Measurements from ENCODE around the gene XRCC2.
"Not testable (repeated sequence)": the region's sequence is repeated elsewhere in the genome, so short reads cannot be mapped to it uniquely, and the experiment has no call there.

The XRCC2 gene

DNA sequence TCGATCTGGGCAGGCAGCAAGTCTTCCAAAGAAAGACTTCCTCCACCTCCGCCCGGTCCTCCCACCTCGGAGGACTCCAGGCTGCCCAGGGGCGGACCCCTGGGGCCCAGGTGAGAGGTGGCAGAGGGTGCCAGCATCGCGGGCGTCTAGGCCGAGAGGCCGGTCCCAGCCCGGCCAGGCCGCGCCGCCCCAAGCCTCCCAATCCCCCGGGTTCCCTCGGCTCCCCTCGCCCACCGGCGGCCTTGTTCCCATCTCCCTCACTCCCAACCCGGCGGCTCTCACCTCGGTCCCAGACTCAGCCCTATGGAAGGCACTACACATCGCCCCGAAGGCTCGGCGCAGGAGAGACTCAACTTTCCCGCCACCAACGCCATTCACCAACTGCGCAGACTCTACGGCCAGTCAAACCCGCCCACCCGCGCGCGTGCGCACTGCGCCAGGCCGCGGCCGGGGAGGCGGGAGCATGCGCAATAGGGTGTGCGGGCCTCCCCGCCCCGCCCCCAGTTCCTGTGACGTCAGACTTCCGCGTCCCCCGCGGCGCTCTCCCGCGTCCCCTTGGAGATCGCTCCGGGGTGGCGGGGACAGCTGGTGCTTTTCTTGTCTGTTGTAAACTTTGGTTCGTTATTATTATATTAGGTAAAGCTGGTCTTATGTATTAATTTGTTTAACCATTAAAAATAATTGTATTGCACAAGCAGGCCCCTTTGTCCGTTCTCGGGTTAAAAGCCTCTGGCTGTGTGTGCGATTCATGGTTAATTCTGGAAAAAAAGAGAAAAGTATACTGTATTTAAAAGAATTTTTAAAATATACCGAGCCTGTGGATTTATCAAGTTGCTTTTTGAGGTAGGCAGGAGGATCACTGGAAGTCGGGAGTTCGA is at the start of gene XRCC2:
TSS of gene XRCC2 (minus strand) at position 383 of the 878 bp plus-strand sequence. CDS start at position 321, 62 bp downstream.
- peak within 1 kb of the TSS; percentile 90 for H3K4me3 Mint-ChIP-seq
- H3K27ac Mint-ChIP-seq (ENCODE audit: low read depth), result peak within 1 kb of the TSS; percentile 94
- no peaks in the 10 kb centered on the region for H3K9me3 Mint-ChIP-seq
- ATAC-seq (replicated peaks; ENCODE audit: extremely low read depth, poor library complexity, severe bottlenecking), result peak; percentile 91
- H3K4me1 Mint-ChIP-seq, result peaks cover 14% of the 10 kb centered on the region
- H3K27me3 Mint-ChIP-seq, result no peaks in the 10 kb centered on the region
- H3K36me3 Mint-ChIP-seq (ENCODE audit: insufficient read depth), result peaks cover 9% of the 10 kb centered on the region
- DNase-seq (ENCODE audit: low spot score in 2 of 2), result peak; percentile 93 to 98

DNA sequence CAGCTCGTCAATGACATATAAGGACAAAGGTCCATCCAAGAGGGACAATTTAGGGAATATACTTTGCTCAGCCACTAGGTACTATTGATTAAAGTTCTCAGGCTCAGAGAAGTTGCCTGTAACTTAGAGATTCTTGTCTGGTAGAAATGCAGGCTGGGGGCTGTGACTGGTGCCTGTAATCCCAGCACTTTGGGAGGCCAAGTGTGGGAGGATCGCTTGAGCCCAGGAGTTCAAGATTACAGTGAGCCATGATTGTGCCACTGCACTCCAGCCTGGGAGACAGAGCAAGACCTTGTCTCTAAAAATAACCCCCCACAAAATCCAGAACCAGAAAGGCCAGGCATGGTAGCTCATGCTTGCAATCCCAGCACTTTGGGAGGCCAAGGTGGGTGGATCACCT is 47.4 kb upstream of the XRCC2 start:
- no peak for DNase-seq (ENCODE audit: low spot score in 2 of 2)
- Mint-ChIP-seq H3K27ac (ENCODE audit: low read depth) (no peak overlapping the region), H3K27me3 (peaks cover 21% of the 10 kb centered on the region), H3K4me3 (no peak overlapping the region), H3K9me3 (no peaks in the 10 kb centered on the region), H3K36me3 (ENCODE audit: insufficient read depth) (peaks cover 2% of the 10 kb centered on the region), H3K4me1 (no peaks in the 10 kb centered on the region)
- no peak for ATAC-seq (replicated peaks; ENCODE audit: extremely low read depth, poor library complexity, severe bottlenecking)

DNA sequence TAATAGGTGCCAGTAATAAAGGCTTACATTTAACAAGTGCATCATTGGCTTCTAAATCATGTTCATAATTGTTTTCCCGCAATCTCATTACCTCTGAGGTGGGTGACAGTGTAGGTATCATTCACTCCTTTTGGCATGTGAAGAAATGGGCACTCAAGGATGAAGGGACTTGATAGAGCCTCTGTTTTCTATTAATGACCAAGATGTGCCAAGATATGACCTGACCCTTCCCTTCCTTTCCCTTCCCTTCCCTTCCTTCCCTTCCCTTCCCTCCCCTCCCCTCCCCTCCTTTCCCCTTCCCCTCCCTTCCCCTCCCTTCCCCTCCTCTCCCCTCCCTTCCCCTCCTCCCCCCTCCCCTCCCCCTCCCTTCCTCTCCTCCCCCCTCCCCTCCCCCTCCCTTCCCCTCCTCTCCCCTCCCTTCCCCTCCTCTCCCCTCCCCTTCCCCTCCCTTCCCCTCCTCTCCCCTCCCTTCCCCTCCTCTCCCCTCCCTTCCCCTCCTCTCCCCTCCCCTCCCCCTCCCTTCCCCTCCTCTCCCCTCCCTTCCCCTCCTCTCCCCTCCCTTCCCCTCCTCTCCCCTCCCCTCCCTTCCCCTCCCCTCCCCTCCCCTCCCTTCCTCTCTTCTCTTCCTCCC is 36.6 kb upstream of the XRCC2 start:
- H3K9me3 Mint-ChIP-seq; H3K4me3 Mint-ChIP-seq; DNase-seq (ENCODE audit: low spot score in 2 of 2); H3K36me3 Mint-ChIP-seq (ENCODE audit: insufficient read depth); H3K4me1 Mint-ChIP-seq; ATAC-seq (replicated peaks; ENCODE audit: extremely low read depth, poor library complexity, severe bottlenecking): not testable (repeated sequence)
- H3K27me3 Mint-ChIP-seq, result peaks cover 11% of the 10 kb centered on the region
- H3K27ac Mint-ChIP-seq (ENCODE audit: low read depth), result peak overlapping the region; percentile 0

DNA sequence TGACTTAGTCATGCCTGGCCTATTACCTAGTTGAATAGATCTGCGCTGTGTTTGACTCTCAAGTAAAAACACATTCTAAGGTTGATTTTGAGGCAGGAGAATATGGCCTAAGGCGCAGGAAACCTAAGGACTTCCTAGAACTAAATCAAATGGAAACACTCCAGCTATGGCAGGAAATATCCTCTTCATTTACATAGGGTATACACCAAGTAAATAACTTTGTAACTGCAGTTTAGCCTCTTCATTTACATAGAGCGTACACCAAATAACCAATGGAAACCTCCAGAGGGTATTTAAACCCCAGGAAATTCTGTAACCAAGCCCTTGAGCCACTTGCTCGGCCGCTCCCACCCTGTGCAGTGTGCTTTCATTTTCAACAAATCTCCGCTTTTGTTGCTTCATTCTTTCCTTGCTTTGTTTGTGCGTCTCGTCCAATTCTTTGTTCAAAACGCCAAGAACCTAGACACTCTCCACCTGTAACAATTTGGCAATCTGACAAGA is 35.6 kb upstream of the XRCC2 start:
- Mint-ChIP-seq H3K9me3 (no peaks in the 10 kb centered on the region), H3K4me1 (no peaks in the 10 kb centered on the region), H3K27ac (ENCODE audit: low read depth) (no peak overlapping the region), H3K36me3 (ENCODE audit: insufficient read depth) (no peaks in the 10 kb centered on the region), H3K27me3 (peaks cover 11% of the 10 kb centered on the region), H3K4me3 (no peak overlapping the region)
- ATAC-seq (replicated peaks; ENCODE audit: extremely low read depth, poor library complexity, severe bottlenecking) (no peak), DNase-seq (ENCODE audit: low spot score in 2 of 2) (no peak)

DNA sequence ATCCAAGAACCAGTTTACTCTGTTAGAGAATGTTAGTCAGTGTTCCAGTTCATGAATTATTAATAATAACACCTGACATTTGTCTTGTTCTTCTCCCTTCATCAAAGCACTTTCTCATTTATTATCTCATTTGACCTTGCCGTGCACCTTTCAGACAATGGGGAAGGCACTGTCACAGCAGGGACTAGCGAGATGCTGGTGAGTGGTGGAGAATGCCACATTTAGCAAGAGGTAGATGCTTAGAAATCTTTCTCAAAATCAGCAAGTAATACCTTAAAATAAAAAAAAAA is 34.2 kb upstream of the XRCC2 start:
- Mint-ChIP-seq H3K4me1 (no peaks in the 10 kb centered on the region), H3K27ac (ENCODE audit: low read depth) (no peak overlapping the region), H3K36me3 (ENCODE audit: insufficient read depth) (no peaks in the 10 kb centered on the region), H3K9me3 (no peaks in the 10 kb centered on the region), H3K27me3 (peaks cover 11% of the 10 kb centered on the region), H3K4me3 (no peak overlapping the region)
- DNase-seq (ENCODE audit: low spot score in 2 of 2) (no peak), ATAC-seq (replicated peaks; ENCODE audit: extremely low read depth, poor library complexity, severe bottlenecking) (no peak)

DNA sequence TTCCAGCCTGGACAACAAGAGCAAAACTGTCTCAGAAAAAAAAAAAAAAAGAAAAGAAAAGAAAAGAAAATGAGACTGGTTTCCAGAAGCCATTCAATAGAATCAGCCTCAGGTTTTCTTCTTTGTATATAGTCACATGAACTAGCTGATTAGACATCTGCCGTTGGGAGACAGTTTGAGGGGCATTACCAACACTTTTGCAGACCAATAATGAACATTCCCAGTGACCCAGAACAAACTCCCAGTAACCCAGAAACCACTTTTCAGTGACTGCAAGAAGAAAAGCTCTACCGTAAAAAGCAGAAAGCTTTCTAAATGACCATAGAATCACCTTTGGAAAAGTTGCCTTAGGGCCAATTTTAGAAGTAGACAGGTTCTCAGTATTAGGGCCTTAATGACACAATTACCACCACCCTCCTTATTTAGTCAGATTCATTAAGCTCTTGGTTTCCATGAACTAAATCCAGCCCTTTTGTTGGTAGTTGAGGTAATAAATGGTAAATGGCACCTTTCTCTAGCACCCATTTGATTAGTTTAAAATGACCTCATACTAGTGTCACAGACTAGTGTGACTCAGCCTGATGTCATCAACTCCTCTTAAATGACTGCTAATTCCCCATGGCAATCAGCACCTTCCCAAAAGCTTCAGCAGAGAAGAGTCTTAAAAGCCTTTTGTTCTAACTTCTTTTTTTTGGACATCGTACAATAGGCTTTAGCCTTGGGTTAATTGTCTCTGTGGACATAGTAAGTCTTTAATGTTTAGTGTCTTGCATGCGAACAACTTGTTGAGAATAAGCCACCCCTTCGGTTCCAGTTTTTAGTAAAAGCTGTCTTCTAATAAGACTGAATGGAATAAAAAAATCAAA is 33.6 kb upstream of the XRCC2 start:
- no peak overlapping the region for H3K27ac Mint-ChIP-seq (ENCODE audit: low read depth)
- peaks cover 11% of the 10 kb centered on the region for H3K27me3 Mint-ChIP-seq
- H3K9me3 Mint-ChIP-seq, result peaks cover 3% of the 10 kb centered on the region
- H3K36me3 Mint-ChIP-seq (ENCODE audit: insufficient read depth), result no peaks in the 10 kb centered on the region
- no peaks in the 10 kb centered on the region for H3K4me1 Mint-ChIP-seq
- DNase-seq (ENCODE audit: low spot score in 2 of 2) (no peak), ATAC-seq (replicated peaks; ENCODE audit: extremely low read depth, poor library complexity, severe bottlenecking) (no peak)
- no peak overlapping the region for H3K4me3 Mint-ChIP-seq

DNA sequence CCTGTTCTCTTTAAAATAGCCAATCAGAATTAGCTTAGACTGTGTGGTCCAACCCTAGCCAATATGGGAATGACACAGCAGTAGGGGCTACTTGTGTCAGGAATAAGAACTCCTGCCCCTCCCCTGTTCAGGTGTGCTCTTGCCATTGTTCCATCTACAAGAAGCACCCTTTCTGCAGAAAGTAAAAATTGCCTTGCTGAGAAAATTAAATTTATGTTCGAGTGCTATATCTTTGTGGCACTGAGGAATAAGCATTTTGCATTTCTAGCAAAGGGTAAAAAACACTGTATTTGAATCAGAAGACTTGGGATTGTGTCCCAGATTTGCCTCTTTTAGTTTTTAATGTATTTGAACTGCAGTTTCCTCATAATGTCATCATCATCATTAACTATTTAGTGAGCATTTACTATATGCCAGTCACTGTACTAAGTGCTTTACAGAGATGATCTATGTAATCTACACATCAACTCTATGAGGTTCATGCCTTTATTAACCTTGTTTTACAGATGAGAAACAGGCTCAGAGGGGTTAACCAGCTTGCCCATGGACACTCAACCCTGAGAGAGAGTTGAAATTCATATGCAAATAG is 28.9 kb upstream of the XRCC2 start:
- ATAC-seq (replicated peaks; ENCODE audit: extremely low read depth, poor library complexity, severe bottlenecking), result no peak
- H3K4me3 Mint-ChIP-seq, result no peak overlapping the region
- peaks cover 1% of the 10 kb centered on the region for H3K27me3 Mint-ChIP-seq
- no peak for DNase-seq (ENCODE audit: low spot score in 2 of 2)
- no peak overlapping the region for H3K27ac Mint-ChIP-seq (ENCODE audit: low read depth)
- H3K4me1 Mint-ChIP-seq, result no peaks in the 10 kb centered on the region
- H3K9me3 Mint-ChIP-seq, result peaks cover 6% of the 10 kb centered on the region
- no peaks in the 10 kb centered on the region for H3K36me3 Mint-ChIP-seq (ENCODE audit: insufficient read depth)

DNA sequence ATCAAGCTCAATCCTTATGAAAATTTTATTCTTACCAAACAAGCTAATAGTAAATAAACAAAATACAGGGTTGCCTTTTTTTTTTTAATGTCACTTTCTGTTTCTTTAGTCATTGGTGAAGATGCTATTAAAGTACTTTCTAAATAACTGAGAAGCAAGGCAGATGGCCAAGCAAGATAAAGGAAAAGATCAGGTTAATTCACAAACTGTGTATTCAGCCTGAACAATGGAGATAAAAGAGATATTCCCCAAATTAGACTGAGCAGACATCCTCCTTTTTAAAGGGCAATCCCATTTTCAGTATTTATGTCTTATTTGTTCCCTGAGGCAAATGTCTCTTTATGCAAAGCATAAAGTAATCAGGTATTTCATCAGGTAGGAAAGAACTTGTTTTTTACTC is 23.1 kb upstream of the XRCC2 start:
- Mint-ChIP-seq H3K9me3 (no peaks in the 10 kb centered on the region), H3K36me3 (ENCODE audit: insufficient read depth) (no peaks in the 10 kb centered on the region), H3K4me1 (no peaks in the 10 kb centered on the region), H3K27ac (ENCODE audit: low read depth) (no peak overlapping the region), H3K27me3 (no peaks in the 10 kb centered on the region), H3K4me3 (no peak overlapping the region)
- DNase-seq (ENCODE audit: low spot score in 2 of 2) (no peak), ATAC-seq (replicated peaks; ENCODE audit: extremely low read depth, poor library complexity, severe bottlenecking) (no peak)

DNA sequence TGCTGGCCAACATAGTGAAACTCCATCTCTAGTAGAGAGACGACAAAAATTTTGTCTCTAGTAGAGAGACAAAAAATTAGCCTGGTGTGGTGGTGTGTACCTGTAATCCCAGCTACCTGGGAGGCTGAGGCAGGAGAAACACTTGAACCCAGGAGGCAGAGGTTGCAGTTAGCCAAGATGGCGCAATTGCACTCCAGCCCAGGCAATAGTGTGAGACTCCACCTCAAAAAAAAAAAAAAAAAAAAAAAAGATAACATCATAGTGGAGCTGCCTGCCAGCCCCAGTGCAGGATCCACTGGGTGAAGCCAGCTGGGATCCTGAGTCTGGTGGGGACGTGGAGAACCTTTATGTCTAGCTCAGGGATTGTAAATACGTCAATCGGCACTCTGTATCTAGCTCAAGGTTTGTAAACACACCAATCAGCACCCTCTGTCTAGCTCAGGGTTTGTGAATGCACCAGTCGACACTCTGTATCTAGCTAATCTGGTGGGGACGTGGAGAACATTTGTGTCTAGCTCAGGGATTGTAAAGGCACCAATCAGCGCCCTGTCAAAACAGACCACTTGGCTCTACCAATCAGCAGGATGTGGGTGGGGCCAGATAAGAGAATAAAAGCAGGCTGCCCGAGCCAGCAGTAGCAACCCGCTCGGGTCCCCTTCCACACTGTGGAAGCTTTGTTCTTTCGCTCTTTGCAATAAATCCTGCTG is 21.5 kb upstream of the XRCC2 start:
- not testable (repeated sequence) for H3K36me3 Mint-ChIP-seq (ENCODE audit: insufficient read depth); H3K4me1 Mint-ChIP-seq; ATAC-seq (replicated peaks; ENCODE audit: extremely low read depth, poor library complexity, severe bottlenecking); DNase-seq (ENCODE audit: low spot score in 2 of 2); H3K9me3 Mint-ChIP-seq; H3K4me3 Mint-ChIP-seq; H3K27ac Mint-ChIP-seq (ENCODE audit: low read depth); H3K27me3 Mint-ChIP-seq

DNA sequence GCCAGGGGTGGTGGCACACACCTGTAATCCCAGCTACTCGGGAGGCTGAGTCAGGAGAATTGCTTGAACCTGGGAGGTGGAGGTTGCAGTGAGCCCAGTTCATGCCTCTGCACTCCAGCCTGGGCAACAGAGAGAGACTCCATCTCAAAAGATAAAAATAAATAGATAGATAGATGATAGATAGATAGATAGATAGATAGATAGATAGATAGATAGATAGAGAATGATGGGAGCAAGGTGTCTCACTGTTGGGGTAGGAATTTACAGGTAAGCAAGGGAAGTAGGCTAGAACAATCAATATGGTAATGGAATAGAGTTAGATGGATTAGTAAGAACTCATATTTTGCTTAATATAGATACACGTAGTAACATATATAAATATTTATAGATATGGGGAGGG is 16.3 kb upstream of the XRCC2 start:
- not testable (repeated sequence) for H3K9me3 Mint-ChIP-seq

DNA sequence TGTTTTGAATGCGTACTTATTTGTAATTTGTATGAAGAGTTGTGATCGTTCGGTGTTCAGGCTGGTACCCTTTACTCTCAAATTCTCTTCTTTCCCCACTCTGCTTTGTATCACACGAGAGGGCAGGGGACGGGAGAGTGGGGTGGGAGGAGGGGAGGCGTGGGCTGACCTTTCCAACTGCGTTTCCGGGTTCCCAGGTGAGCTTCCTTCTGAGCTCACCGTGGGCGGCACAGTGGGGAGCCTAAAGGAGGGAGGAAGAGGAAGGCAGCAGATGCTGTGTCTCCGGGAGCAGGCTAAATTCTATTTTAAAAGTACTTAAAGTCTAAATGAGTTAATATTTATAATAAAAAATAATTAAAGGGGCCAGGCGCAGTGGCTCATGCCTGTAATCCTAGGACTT is 7.4 kb upstream of the XRCC2 start:
- no peak for DNase-seq (ENCODE audit: low spot score in 2 of 2)
- ATAC-seq (replicated peaks; ENCODE audit: extremely low read depth, poor library complexity, severe bottlenecking), result no peak
- H3K36me3 Mint-ChIP-seq (ENCODE audit: insufficient read depth), result no peaks in the 10 kb centered on the region
- no peaks in the 10 kb centered on the region for H3K27me3 Mint-ChIP-seq
- no peak overlapping the region for H3K27ac Mint-ChIP-seq (ENCODE audit: low read depth)
- H3K9me3 Mint-ChIP-seq, result no peaks in the 10 kb centered on the region
- H3K4me1 Mint-ChIP-seq, result no peaks in the 10 kb centered on the region
- H3K4me3 Mint-ChIP-seq, result no peak overlapping the region

More for the DNA sequence above, 16.3 kb upstream of the XRCC2 start:
- not testable (repeated sequence) for H3K36me3 Mint-ChIP-seq (ENCODE audit: insufficient read depth); H3K27me3 Mint-ChIP-seq; H3K27ac Mint-ChIP-seq (ENCODE audit: low read depth); H3K4me3 Mint-ChIP-seq; ATAC-seq (replicated peaks; ENCODE audit: extremely low read depth, poor library complexity, severe bottlenecking); H3K4me1 Mint-ChIP-seq; DNase-seq (ENCODE audit: low spot score in 2 of 2)
